OCI-M2 (cell line): Measurements from ENCODE around the gene FREY1.

Experiments used
- DNase-seq: peaks from one replicate; lab custom pipeline; 2025; ENCODE audit not compliant: unreplicated experiment; lab: John Stamatoyannopoulos, UW

Gene FREY1

GRCh38 chr11:45872651-45873356 is 34.3 kb downstream of the FREY1 start:
- no peak for DNase-seq

- DNase-seq, result no peak
Observed at GRCh38 chr11:45871638-45872037, 35.4 kb downstream of the FREY1 start.

GRCh38 chr11:45870706-45871105 is 36.4 kb downstream of the FREY1 start:
- DNase-seq, result no peak

GRCh38 chr11:45869551-45869950 is 37.5 kb downstream of the FREY1 start:
- DNase-seq, result no peak

GRCh38 chr11:45864041-45864440 is 43.0 kb downstream of the FREY1 start:
- no peak for DNase-seq

- DNase-seq, result no peak
Observed at GRCh38 chr11:45860764-45861510, 46.1 kb downstream of the FREY1 start.

- no peak for DNase-seq
Observed at GRCh38 chr11:45860348-45860747, 46.7 kb downstream of the FREY1 start.

GRCh38 chr11:45859661-45860140 is 47.4 kb downstream of the FREY1 start:
- no peak for DNase-seq

- DNase-seq, result no peak
Observed at GRCh38 chr11:45858751-45859398, 48.2 kb downstream of the FREY1 start.

GRCh38 chr11:45857961-45858474 is 49.1 kb downstream of the FREY1 start:
- no peak for DNase-seq
